GM18868 (cell line): Measurements from ENCODE around the gene TMEM106B.
"Not testable (repeated sequence)": the region's sequence is repeated elsewhere in the genome, so short reads cannot be mapped to it uniquely, and the experiment has no call there.

Experiments used
- ATAC-seq: cut with Tn5 transposase; IDR thresholded peaks from one replicate; pipeline ENCODE4 v1.9.1; 2021; ENCODE audit warnings: mild to moderate bottlenecking, moderate library complexity; ENCODE audit not compliant: unreplicated experiment

Gene TMEM106B

GRCh38 chr7:12211054-12211710, at the start of gene TMEM106B:
Gene TMEM106B, plus strand, starts transcription at chr7:12211294. Its CDS starts 3,517 bp downstream, at chr7:12214811.
- ATAC-seq = peak; percentile 93

DNA sequence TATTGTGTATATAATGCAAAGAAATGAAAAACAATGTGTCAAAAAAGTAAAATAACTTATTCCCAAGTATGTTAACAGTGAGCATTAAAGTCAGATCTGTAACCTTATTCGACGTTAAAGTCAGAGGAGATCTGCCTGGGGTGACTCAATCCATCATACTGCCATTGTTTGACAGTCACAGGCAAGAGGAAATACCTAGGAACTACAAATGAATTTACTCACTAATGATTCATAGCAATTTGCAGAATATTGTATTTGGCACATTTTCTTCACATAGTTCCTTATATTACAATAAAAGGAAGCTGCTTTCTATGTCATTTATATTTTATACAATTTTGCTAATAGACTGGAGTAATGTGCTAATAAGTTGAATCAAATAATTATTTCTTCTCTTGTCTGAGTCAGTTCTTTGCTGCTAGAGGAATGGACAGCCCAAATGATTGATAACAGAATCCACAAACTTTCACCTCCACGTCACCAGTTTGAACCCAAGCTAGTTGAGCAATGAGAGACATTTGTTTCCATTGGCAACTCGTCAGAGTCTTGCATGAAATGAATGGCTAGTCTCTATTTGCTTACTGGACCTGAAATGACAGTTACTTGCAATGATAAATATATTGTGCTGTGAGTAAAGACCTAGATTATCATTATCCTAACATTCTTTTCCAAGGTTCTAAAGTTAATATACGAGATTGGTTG, 48.5 kb upstream of the TMEM106B start:
- no peak for ATAC-seq

DNA sequence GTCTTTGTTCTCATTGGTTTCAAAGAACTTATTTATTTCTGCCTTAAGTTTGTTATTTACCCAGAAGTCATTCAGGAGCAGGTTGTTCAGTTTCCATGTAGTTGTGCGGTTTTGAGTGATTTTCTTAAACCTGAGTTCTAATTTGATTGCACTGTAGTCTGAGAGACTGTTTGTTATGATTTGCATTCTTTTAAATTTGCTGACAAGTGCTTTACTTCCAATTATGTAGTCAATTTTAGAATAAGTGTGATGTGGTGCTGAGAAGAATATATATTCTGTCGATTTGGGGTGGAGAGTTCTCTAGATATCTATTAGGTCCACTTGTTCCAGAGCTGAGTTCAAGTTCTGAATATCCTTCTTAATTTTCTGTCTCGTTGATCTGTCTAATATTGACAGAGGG, 43.0 kb upstream of the TMEM106B start:
- ATAC-seq = not testable (repeated sequence)

DNA sequence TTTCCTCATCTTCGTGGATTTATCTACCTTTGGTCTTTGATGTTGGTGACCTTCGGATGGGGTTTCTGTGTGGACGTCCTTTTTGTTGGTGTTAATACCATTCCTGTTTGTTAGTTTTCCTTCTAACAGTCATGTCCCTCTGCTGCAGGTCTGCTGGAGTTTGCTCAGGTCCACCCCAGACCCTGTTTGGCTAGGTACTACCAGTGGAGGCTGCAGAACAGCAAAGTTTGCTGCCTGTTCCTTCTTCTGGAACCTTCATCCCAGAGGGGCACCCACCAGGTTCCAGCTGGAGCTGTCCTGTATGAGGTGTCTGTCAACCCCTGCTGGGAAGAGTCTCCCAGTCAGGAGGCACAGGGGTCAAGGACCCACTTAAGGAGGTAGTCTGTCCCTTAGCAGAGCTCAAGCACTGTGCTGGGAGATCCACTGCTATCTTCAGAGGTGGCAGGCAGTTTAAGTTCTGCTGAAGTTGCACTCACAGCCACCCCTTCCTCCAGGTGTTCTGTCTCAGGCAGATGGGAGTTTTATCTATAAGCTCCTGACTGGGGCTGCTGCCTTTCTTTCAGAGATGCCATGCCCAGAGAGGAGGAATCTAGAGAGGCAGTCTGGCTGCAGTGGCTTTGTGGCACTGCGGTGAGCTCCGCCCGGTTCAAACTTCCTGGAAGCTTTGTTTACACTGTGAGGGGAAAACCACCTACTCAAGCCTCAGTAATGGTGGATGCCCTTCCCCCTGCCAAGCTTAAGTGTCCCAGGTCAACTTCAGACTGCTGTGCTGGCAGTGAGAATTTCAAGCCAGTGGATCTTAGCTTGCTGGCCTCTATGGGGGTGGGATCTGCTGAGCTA, 40.9 kb upstream of the TMEM106B start:
- ATAC-seq = not testable (repeated sequence)

GRCh38 chr7:12173671-12174070, 37.4 kb upstream of the TMEM106B start:
- ATAC-seq = no peak

DNA sequence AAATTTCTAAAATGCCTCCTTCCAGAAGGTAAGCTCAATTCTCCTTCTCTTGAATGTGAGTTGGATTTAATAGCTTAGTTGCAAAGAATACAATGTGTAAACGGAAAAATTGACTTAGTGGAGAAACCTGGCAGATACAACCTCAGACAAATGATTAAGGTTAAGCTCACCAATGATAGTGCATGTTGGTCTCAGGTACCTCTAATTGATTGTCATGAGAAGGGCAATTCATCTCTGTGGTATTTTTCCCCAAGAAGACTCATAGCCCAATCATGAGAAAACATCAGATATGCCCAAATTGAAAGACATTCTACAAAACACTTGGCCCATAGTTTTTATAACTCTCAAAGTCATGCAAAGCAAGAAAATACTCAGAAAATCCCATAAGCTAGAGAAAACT, 36.2 kb upstream of the TMEM106B start:
- ATAC-seq = no peak

- no peak for ATAC-seq
Measured at GRCh38 chr7:12178317-12178716, 32.8 kb upstream of the TMEM106B start.

- no peak for ATAC-seq
Measured at GRCh38 chr7:12194426-12194825, 16.7 kb upstream of the TMEM106B start.

DNA sequence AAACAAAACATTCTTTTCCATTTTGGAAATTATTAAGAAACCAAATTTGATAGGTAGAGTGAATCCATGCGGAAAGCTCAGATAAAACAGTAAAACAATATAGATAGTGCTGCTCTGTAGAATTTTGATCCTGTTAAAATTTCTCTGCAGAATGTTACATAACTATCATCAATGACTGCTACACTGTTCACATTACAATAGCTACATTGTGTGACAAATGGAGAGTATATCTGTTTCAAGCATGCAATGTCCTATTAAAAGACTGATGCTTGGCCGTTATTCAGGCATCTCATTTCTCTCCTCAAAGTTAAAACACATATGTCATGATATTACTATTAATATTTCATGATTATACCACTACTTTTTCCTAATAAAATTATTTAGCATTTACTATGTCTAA, 14.7 kb upstream of the TMEM106B start:
- no peak for ATAC-seq

- no peak for ATAC-seq
Measured at GRCh38 chr7:12199363-12199762, 11.7 kb upstream of the TMEM106B start.

GRCh38 chr7:12207046-12207445, 4.0 kb upstream of the TMEM106B start:
- no peak for ATAC-seq

GRCh38 chr7:12209221-12209620, 1.9 kb upstream of the TMEM106B start:
- ATAC-seq = no peak

GRCh38 chr7:12210179-12211053, 678 bp upstream of the TMEM106B start:
- ATAC-seq = peak; percentile 39

- ATAC-seq = no peak
Measured at GRCh38 chr7:12211711-12212485, 804 bp downstream of the TMEM106B start.

DNA sequence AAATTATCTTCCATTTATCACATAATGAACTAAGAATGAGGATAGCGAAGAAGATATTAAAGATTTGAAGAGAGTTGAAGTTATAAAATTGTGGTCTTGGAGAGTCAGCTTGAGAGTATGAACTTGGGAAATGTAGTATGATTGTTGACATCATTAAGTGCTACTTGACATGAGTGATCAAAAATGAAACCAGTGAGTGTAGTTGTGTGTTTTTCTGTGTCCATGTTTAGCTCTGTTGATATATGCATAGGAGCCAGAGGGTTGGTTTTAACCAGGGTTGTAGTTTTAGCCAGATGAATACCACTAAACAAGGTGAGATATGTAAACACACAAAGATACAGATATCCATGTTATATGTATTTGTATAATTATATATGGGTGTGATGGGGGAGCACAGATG, 6.2 kb downstream of the TMEM106B start:
- ATAC-seq = no peak

DNA sequence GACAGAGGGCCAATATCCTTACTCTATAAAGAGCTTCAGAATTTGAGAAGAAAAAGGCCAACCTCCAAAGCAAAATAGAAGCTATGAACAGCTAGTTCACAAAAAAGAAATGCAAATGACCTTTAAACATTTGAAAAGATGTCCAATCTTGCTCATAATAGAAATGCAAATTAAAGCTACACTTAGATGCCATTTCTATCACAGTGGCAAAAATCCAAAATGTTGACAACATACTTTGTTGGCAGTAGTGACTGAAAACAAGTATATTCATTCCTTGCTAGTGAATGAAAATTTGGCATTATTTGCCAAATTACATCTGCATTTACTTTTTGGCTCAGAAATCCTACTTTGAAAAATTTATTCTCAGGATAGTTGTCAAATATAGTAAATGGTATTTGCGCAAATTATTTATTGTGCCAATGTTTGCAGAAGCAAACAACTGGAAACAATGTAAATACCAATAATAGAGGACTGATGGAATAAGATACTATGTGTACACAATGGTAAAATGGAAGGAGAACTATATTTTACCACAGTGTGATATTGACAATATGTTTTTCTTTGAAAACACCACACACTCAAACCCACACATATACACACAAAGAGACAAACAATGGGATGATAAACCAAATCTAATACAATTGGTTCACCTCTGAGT, 9.4 kb downstream of the TMEM106B start:
- no peak for ATAC-seq

DNA sequence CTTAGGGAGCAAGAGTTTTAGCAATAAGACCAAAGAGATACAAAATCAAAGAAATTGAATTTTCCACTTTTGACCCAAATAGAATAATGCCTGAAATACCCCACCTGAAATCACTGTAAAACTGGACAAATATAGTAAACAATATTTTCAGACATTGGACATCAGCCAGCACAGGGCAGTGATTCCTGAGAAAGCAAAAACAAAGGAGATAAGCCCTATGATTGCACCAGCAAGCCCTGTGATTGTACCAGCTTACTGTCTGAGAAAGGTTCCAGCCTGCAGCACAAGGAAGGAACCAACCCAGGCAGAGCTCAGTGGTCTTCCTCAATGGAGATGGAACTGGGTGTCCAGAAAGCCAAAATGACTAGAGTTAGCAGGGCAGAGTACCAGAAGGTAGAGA, 10.3 kb downstream of the TMEM106B start:
- no peak for ATAC-seq

GRCh38 chr7:12222889-12223579, 11.9 kb downstream of the TMEM106B start:
- ATAC-seq = peak; percentile 85

GRCh38 chr7:12225017-12225416, 13.9 kb downstream of the TMEM106B start:
- not testable (repeated sequence) for ATAC-seq
